Cardiac muscle cell (in vitro differentiated cells and primary cell): ENCODE results near the gene RPL22. TPM values are rescaled to one million over a fixed set of nuclear protein-coding genes. Genes with fewer than 3 reads are reported as not detected.

Experiments
- DNase-seq, 2 donors: peaks; one replicate each; pipeline versions ENCODE4 v3.0.0 to v3.0.0-alpha.2; 2010 to 2017; ENCODE audit warnings: low read depth in 1 of 2, low spot score in 1 of 2
- H3K27ac ChIP-seq: fragments of 200-600 bp; sonication (generic); 2 replicates; pipeline ENCODE4 v1.5.1; 2016
- H3K27me3 ChIP-seq: fragments of 200-600 bp; sonication (generic); 2 replicates; pipeline ENCODE4 v1.6.0; 2016; ENCODE audit warnings: control low read depth
- H3K36me3 ChIP-seq: fragments of 200-600 bp; sonication (generic); 2 replicates; pipeline ENCODE4 v1.5.1; 2016; ENCODE audit warnings: control low read depth
- H3K4me1 ChIP-seq: fragments of 200-600 bp; sonication (generic); 2 replicates; pipeline ENCODE4 v1.8.1; 2017; ENCODE audit warnings: low read depth, mild to moderate bottlenecking, mixed run types
- H3K4me3 ChIP-seq: fragments of 200-600 bp; sonication (generic); 2 replicates; pipeline ENCODE4 v1.5.1; 2016; ENCODE audit warnings: mild to moderate bottlenecking
- H3K9me3 ChIP-seq: fragments of 200-600 bp; sonication (generic); 2 replicates; pipeline ENCODE4 v1.5.1; 2017; ENCODE audit warnings: low read depth, mild to moderate bottlenecking, control low read depth
- CTCF ChIP-seq: IDR thresholded peaks from 2 replicates; pipeline ENCODE4 v1.5.1; 2012; ENCODE audit warnings: low read depth, mild to moderate bottlenecking, low read length
- polyA plus RNA-seq: library from polyadenylated mRNA; unstranded; fragments of >200 nt; fragmentation: Nextera tagmentation; extraction: Ambion mirVana; gene quantifications from 2 replicates; pipeline ENCODE4 v1.2.1, GENCODE V29; 2016
- total RNA-seq: library from RNA; depleted of rRNA; stranded (reverse); fragments of >200 nt; gene quantifications from 2 replicates; pipeline ENCODE4 v1.2.3, GENCODE V29; 2016

The RPL22 gene
- total and polyA plus RNA-seq, 2 experiments from 2014 or later: 130 to 132 TPM

GRCh38 chr1:6141592-6141991, 57.8 kb downstream of the RPL22 start:
- DNase-seq: no peak
- Histone ChIP-seq H3K27ac (no peak overlapping the region), H3K9me3 (no peaks in the 10 kb centered on the region), H3K27me3 (peaks cover 11% of the 10 kb centered on the region), H3K4me3 (no peak overlapping the region), H3K4me1 (no peaks in the 10 kb centered on the region), H3K36me3 (no peaks in the 10 kb centered on the region)
- peak; percentile 8 for TF ChIP-seq CTCF

- Histone ChIP-seq H3K27ac (no peak overlapping the region), H3K36me3 (no peaks in the 10 kb centered on the region), H3K27me3 (peaks cover under 1% of the 10 kb centered on the region), H3K9me3 (no peaks in the 10 kb centered on the region), H3K4me1 (no peaks in the 10 kb centered on the region), H3K4me3 (no peak overlapping the region)
- no peak for DNase-seq
- TF ChIP-seq CTCF: no peak
Observed at GRCh38 chr1:6140413-6140812, 59.0 kb downstream of the RPL22 start.

- Histone ChIP-seq H3K27me3 (no peaks in the 10 kb centered on the region), H3K27ac (no peak overlapping the region), H3K36me3 (no peaks in the 10 kb centered on the region), H3K9me3 (no peaks in the 10 kb centered on the region), H3K4me1 (no peaks in the 10 kb centered on the region), H3K4me3 (no peak overlapping the region)
- DNase-seq: no peak
- TF ChIP-seq CTCF: no peak
Observed at GRCh38 chr1:6137758-6138157, 61.6 kb downstream of the RPL22 start.

GRCh38 chr1:6136516-6137220, 62.7 kb downstream of the RPL22 start:
- H3K9me3 ChIP-seq: no peaks in the 10 kb centered on the region
- H3K4me1 ChIP-seq: no peaks in the 10 kb centered on the region
- H3K27ac ChIP-seq: no peak overlapping the region
- H3K27me3 ChIP-seq: no peaks in the 10 kb centered on the region
- no peak overlapping the region for H3K4me3 ChIP-seq
- no peak for DNase-seq
- H3K36me3 ChIP-seq: no peaks in the 10 kb centered on the region
- no peak for TF ChIP-seq CTCF

Other genes starting within 250 kb of the RPL22 start
- gene NPHP4, start 207.2 kb downstream of the RPL22 start, total RNA-seq: 9.4 and 12.7 TPM in 2 replicates
- 6.4 and 7.3 TPM in 2 replicates for gene NPHP4, start 207.2 kb downstream of the RPL22 start, polyA plus RNA-seq
- 5.1 and 10.8 TPM in 2 replicates for gene KCNAB2, start 153.7 kb downstream of the RPL22 start, total RNA-seq
- 5.5 and 8.7 TPM in 2 replicates for gene KCNAB2, start 153.7 kb downstream of the RPL22 start, polyA plus RNA-seq
- gene CHD5, start 19.3 kb downstream of the RPL22 start, total RNA-seq: 0.11 and 0.24 TPM in 2 replicates
- gene CHD5, start 19.3 kb downstream of the RPL22 start, polyA plus RNA-seq: 0.11 TPM in 1 of 2 replicates, not detected in the other
- gene RNF207, start 6.5 kb upstream of the RPL22 start, total RNA-seq: 198 and 273 TPM in 2 replicates
- gene RNF207, start 6.5 kb upstream of the RPL22 start, polyA plus RNA-seq: 166 and 180 TPM in 2 replicates
- gene ICMT, start 36.4 kb upstream of the RPL22 start, total RNA-seq: 45.4 and 72.2 TPM in 2 replicates
- 40.6 and 54.3 TPM in 2 replicates for gene ICMT, start 36.4 kb upstream of the RPL22 start, polyA plus RNA-seq
- not detected in 2 replicates for gene HES3, start 44.6 kb upstream of the RPL22 start, total RNA-seq
- not detected in 2 replicates for gene HES3, start 44.6 kb upstream of the RPL22 start, polyA plus RNA-seq
- gene GPR153, start 61.5 kb upstream of the RPL22 start, total RNA-seq: 22.7 and 32.7 TPM in 2 replicates
- 21.0 and 30.3 TPM in 2 replicates for gene GPR153, start 61.5 kb upstream of the RPL22 start, polyA plus RNA-seq
- gene ACOT7, start 194.2 kb upstream of the RPL22 start, total RNA-seq: 11.8 and 24.2 TPM in 2 replicates
- gene ACOT7, start 194.2 kb upstream of the RPL22 start, polyA plus RNA-seq: 22.3 and 51.2 TPM in 2 replicates
- gene HES2, start 220.3 kb upstream of the RPL22 start, total RNA-seq: not detected in 2 replicates
- gene HES2, start 220.3 kb upstream of the RPL22 start, polyA plus RNA-seq: 0.09 TPM in 1 of 2 replicates, not detected in the other
- gene ESPN, start 225.2 kb upstream of the RPL22 start, total RNA-seq: 9.7 and 18.1 TPM in 2 replicates
- 8.0 and 9.7 TPM in 2 replicates for gene ESPN, start 225.2 kb upstream of the RPL22 start, polyA plus RNA-seq